ENCODE results near the gene RAPGEF2. TPM values are rescaled to one million over a fixed set of nuclear protein-coding genes. Genes with fewer than 3 reads are reported as not detected.
"Not testable (repeated sequence)": the region's sequence is repeated elsewhere in the genome, so short reads cannot be mapped to it uniquely, and the experiment has no call there.

Gene RAPGEF2
- total RNA-seq, 1 donor from 2014 or later, result 63.8 TPM

DNA sequence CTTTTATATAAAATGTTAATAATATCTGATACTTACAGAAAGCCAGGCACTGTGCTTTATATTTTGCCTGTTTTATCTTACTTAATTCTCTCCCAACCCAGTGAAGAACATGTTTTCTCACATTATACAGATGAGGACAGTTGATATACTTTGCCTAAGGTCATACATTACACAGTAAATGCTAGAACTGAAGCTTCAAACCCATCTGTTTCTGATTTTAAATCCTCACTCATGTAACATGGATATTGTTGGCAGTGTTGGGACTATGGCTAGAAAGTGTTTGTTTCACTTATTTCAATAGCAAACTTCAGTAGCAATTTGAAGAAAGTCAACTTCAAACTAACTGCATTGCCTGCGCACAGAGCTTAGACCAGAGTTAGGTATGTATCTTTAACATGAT, 57.4 kb downstream of the RAPGEF2 start:
- no peak for DNase-seq (ENCODE audit: low read depth in 2 of 2)

DNA sequence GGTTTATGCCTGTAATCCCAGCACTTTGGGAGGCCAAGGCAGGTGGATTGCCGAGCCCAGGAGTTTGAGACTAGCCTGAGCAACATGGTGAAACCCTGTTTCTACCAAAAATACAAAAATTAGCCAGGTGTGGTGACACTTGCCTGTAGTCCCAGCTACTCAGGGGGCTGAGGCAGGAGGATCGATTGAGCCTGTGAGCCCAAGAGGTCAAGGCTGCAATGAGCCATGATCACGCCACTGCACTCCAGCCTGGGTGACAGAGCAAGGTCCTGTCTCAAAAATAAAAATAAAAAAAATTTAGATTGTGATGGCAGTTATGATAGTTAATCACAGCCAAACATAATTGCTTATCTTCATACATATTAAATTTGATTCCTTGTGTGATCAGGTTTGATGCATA, 58.6 kb downstream of the RAPGEF2 start:
- DNase-seq (ENCODE audit: low read depth in 2 of 2), result not testable (repeated sequence)

DNA sequence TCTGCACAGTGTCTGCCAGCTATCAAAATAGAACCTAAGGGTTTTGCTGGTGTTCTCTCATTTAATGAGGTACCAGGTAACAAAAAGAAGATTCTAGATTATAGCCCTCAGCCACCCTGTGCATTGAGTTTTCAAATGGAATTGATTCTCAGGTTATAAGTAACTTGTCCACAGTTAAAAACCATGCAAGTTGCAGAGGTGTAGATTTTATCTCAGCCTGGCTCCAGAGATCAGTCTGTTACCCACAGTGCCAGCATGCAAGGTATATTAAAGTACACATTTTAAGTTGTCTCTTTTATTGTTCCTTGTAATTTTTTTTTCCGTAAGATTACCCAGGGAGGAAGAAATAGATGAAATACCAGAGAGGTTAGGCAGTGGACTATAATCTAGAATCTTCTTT, 59.7 kb downstream of the RAPGEF2 start:
- no peak for DNase-seq (ENCODE audit: low read depth in 2 of 2)

DNA sequence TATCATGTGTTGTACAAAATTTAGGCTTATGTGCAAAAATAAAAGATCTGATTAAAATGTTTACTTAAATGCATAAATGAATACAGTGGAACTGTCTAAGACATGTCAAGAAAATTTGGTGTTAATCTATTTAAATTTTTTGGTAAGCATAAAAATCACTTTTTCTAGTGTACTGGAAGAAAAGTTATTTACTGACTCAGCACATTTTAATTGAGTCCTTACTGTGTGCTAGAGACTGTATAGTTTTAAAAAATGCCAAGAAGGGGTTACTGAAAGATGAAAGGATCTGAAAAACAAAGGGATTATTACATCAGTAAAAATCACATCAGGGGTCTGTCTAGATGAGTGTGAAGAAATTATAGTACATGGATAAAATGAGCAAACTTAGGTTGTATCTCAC, 60.6 kb downstream of the RAPGEF2 start:
- no peak for DNase-seq (ENCODE audit: low read depth in 2 of 2)

DNA sequence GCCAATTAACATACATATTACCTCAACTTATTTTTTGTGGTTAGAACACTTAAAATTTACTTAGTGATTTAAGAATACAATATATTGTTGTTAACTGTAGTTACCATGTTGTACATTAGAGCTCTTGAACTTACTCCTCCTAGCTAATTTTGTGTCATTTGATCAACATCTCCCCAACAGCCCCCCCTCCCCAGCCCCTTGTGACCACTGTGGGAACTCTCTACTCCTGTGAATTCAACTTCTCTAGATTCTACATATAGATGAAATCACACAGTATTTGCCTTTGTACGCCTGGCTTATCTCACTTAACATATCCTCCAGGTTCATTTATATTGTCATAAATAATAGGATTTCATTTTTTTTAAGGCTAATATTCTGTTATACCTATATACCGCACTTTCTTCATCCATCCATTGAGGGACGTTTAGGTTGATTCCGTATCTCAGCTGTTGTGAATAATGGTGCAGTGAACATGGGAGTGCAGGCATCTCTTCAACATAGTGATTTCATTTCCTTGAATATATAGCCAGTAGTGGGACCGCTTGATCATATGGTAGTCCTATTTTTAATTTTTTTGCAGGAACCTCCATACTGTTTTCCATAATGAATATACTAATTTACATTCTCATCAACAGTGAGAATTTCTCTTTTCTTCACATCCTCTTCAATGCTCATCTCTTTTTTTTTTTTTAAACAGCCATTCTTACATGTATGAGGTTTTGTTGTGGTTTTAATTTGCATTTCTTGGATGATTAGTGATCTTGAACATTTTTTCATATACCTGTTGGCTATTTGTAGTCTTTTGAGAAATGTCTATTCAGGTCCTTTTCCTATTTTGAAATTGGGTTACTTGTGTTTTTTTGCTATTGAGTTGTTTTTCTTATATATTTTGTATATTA, 66.8 kb downstream of the RAPGEF2 start:
- no peak for DNase-seq (ENCODE audit: low read depth in 2 of 2)

DNA sequence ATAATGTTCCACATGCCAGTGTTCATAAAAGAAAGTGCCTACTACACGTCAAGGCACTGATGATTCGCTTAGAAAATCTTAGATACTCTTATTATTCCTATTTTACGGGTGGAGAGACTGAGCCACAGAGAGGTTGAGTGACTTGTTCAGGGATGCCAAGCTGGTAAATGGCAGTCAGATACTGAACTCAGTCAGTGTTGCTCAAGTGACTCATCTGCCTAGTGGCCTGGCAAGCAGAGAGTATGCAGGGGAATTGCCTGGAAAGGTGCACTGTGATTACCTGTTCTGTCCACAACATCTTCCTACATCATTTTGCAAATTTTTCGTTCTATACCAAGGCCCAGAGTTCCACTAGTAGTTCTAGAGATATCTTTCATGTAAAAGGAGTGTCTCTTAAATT, 68.4 kb downstream of the RAPGEF2 start:
- DNase-seq (ENCODE audit: low read depth in 2 of 2), result peak in 1 of 2 donors; percentile 21

DNA sequence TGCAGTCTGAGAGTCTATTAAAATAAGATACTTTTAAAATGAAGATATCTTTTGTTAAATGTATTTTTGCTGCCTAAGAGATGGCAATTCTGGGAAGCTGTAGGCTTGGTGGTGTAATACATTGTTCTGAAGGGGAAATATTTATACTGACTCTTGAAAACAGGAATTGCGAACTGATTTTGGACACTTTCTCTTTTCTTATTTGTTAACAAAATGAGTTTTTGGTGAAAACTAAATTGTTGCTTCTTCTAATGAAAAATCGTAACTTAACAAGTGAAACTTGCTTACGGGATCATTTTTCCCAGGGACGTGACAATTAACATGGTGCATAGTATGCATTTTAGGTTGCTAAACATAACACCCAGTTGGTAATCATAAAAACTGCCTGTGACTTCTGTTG, 71.0 kb downstream of the RAPGEF2 start:
- DNase-seq (ENCODE audit: low read depth in 2 of 2), result no peak

DNA sequence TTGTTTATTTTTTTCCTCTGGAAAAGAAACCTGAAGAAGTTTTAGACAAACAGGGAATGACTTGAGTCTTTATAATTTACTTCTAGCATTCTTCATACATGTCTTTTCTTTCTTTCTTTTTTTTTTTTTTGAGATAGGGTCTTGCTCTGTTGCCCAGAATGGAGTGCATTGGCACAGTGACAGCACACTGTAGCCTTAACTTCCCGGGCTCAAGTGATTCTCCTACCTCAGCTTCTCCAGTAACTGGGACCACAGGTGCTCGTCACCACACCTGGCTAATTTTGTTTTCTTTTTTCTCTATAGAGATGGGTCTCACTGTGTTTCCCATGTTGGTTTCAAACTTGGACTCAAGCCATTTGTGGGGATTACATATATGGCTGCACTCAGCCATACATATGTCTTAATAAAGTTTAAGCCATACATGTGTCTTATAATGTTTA, 71.8 kb downstream of the RAPGEF2 start:
- no peak for DNase-seq (ENCODE audit: low read depth in 2 of 2)

DNA sequence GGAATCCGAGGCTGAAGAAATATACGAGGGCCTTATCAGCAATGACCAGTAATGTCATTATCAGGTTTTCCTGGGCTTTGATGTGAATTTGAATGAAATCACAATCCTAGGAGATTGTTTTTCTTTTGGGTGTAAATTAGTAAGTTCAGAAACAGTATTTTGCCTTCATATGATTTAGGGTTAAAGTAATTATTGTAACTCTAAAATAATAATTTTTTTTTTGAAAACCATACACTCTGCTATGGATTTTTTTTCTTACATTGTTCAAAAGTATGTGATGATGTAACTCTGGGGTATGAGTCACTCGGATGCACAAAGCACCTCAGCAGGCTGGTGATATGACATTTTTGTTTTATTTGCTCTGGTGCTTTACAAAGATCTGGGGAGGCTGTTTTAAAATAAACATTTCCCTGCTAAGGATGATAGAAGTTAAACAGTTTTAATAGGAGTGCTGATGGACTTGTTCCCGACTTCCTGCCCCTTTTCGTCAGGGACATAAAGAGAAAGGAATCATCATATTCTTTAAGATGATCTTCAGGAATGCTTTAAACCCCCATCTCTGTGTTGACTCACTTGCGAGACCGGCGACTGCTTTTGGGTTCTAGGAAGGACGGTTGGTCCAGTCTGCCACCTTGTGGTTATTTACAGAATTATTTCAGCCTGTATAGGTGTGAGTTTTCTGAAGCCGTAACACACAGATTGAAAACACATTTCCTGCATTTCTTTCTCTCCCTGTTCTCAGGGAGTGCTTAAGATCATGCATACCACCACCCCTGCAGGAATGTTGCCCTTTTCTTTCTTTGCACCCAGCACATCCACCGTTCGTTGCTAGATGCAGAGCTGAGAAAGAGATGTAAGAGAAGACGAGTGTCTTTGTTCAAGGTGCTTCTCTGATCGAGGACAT, 72.5 kb downstream of the RAPGEF2 start:
- peak; percentile 72 to 93 for DNase-seq (ENCODE audit: low read depth in 2 of 2)

DNA sequence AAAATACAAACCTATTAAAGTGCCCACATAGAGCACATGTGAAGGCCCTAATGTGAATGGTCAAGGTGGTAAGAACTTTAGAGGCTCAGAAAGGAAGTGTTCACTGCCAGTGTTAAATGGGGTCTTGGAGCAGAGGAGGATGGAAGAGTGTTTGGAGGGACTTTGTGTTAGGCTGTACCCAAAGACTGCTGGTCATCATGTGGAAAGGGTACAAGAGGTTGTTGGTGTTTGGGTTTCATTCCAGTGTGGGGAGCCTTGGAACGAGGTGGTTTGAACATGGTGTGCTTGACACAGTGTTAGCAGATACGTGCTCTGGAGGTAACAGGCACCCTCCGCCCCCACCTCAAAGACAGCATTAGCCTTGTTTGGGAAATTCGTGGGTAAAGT, 73.1 kb downstream of the RAPGEF2 start:
- DNase-seq (ENCODE audit: low read depth in 2 of 2), result no peak

DNA sequence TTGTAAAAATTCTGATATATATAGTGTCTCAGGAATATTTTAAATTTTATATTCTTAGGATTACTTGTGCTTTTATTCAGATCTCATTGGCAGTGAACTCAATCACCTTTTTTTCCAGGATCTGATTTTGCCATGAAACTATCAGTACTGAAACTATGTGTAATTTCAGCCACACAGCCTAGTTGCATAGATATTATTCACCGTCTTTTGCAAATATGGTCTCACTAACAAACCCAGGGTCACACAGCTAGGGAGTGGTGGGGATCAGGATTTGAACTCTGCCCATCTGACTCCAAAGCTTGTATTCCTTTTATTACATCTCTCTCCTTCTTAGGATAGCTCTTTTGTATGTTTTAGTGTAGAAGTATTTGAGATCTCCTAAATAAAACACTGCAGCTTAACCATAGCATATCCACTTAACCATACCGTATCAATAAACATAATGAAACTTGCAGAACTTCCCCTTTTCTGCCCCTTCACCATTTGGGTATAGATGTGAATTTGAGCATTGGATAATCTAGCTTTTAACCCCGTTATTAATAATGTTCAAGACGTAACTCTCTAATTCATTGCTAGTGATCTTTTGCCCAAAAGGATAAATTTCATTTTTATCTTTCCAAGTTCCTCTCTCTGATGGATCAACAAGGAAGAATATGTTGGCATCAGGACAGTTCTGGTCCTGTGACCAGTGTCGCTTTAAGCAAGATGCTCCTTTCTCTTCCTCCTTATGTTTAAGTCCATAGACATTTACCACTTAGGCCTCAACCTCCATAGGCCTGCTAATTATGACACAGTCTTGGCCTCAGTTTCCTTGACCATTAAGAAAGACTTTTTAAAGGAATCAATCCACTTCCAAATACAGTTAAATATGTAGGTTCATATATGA, 74.6 kb downstream of the RAPGEF2 start:
- no peak for DNase-seq (ENCODE audit: low read depth in 2 of 2)

DNA sequence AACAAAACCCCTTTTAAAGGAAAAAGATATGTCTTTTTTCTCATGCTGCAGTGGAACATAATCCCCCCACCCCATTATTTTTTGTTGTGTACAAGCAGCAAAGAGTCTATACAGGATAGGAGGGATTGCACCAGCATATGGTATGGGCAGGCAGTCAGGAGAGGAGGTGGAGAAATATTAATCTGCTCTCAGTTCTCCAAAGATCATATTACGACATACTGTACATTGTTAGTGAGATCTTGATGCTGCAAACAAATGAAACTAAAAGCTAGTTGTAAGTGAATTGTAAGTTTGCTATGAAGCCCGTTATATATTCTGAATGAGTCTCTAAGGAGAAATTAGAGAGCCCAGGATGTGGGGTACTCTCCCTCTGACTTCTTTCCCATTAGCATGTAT, 75.3 kb downstream of the RAPGEF2 start:
- DNase-seq (ENCODE audit: low read depth in 2 of 2), result no peak

DNA sequence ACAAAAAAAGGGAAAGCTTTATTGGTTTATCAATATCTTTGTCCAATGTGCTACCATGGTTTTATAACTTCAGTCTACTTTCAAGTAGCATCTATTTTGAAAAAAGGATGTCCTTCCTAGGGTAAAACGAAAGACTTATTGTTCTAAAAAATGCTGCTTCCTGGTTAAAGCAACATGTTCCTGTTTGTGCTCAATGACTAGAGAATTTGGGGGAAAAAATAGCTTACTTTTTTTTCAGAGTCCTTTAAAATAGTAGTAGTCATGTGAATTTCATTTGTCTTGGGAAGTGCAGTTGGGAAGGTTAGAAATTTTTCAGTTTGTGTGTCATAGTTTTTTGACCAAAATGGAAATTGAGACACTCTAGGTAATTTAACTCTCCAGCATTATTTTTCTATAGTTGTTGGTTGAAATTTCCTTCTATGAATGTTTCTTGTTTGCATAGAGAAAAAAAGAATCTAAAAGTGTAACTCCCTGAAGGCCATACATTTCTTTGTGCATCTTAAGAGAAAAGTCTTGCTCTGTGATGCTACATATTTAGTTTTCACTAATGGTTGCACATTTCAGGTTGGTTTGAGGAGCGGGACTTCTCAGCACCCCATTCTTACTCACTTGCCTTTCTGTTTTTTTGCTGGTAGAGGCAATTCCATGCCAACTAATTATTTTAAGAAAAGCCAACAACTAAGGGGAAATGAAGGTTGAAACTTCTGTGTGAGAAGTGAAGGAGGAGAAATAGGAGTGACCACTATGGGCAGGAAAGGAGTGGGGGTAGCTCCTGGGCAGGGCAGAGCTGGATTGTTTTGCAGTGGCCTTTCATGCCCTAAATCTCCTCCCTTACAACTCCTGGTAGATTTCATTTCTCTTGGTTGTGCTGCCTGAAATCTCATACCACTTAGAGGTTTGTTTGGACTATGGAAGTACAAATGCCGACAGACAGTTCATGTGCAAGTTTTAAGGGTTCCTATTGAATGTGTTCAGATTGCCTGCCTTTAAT, 76.4 kb downstream of the RAPGEF2 start:
- DNase-seq (ENCODE audit: low read depth in 2 of 2), result peak in 1 of 2 donors; percentile 31

DNA sequence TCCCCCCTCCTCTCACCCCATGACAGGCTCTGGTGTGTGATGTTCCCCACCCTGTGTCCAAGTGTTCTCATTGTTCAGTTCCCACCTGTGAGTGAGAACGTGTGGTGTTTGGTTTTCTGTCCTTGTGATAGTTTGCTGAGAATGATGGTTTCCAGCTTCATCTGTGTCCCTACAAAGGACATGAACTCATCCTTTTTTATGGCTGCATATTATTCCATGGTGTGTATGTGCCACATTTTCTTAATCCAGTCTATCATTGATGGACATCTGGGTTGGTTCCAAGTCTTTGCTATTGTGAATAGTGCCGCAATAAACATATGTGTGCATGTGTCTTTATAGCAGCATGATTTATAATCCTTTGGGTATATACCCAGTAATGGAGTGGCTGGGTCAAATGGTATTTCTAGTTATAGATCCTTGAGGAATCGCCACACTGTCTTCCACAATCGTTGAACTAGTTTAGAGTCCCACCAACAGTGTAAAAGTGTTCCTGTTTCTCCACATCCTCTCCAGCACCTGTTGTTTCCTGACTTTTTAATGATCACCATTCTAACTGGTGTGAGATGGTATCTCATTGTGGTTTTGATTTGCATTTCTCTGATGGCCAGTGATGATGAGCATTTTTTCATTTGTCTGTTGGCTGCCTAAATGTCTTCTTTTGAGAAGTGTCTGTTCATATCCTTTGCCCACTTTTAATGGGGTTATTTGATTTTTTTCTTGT, 81.2 kb downstream of the RAPGEF2 start:
- not testable (repeated sequence) for DNase-seq (ENCODE audit: low read depth in 2 of 2)

DNA sequence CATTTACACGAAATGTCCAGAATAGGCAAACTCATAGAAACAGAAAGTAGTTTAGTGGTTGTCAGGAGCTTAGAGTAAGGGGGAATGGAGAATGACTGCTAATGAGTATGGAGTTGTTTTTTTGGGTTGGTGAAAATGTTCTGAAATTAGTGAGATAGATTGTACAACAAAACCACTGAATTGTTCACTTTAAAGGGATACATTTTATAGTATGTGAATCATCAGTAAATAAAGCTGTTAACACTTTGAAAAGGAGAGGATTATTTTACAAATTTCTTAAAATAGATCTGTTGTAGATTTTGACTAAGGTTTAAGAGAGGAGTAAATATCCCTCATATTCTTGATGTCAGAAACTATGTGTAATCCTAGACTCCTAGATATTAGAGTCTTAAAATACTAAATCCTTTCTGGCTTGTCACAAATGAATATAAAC, 82.7 kb downstream of the RAPGEF2 start:
- no peak for DNase-seq (ENCODE audit: low read depth in 2 of 2)

DNA sequence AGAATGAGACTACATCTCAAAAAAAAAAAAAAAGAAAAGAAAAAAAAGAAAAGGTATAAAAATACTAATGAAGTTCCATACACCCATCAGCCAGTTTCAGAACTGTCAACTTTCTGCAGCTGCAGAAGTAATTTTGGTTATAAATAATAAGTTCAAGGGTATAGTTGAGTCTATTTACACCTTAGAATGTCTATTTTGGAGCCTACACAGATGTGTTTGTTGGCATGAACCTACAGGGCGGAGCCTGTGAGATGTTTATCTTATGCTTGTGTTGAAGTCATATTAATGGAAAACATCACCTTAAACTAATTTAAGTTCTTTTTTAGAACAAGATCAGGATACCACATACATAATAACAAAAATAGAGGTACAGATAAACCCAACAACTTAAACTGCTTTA, 85.8 kb downstream of the RAPGEF2 start:
- no peak for DNase-seq (ENCODE audit: low read depth in 2 of 2)

DNA sequence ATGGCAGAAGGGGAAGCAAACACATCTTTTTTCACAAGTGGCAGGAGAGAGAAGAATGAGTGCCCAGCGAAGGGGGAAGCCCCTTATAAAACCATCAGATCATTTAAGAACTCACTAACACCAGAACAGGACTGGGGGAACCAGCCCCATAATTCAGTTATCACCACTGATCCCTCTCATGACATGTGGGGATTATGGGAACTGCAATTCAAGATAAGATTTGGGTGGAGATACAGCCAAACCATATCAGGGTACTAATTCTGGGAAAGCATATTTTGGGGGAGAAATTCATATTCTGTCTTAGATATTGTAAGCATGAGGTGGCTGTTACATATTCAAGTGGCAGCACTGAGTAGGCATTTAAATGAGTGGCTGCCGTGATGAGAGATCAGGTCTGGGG, 87.8 kb downstream of the RAPGEF2 start:
- DNase-seq (ENCODE audit: low read depth in 2 of 2), result no peak

DNA sequence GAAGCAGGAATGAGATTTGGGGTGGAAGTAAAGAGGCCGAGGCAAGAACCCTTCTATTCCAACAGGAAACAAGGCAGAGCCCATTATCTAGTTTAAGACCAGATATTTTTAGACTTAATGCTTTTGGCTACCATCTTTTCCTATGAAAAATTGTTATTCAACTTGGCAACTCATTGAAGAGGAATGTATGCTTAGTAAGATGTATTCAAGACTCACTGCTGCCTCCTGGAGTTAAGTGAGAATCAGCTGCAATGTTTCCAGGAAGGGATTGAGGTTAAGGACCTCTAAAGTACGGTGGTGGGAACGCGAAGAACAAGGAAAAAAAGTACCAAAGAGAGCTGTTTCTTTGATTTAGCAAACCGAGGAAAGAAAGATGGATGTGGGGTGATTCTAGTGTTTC, 89.1 kb downstream of the RAPGEF2 start:
- DNase-seq (ENCODE audit: low read depth in 2 of 2), result peak in 1 of 2 donors; percentile 38

DNA sequence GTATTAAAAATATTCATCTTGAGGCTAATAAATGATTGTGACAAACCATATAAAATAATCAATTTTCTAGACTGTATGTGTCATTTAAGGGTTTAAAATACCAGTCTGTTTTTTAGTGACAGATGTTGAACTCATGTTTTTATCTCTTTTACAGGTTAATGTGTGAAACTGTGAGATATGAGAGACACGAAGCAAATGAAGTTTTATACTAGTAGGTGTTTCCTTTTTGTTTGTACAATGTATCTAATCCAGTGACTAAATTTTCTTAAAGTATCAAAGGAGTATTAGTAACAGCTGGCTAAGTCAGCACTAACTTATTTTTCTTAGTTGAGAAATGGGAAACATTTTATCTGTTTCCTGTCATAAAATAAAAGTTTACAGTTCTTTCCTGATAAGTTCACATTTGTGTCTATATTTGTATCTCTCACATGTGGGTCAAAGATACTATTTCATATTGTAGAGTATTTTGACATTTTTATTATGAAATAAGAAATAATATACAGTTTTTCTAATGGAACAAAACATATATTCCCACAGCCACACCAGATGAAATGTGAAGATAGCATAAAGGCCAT, 90.3 kb downstream of the RAPGEF2 start:
- peak in 1 of 2 donors; percentile 62 for DNase-seq (ENCODE audit: low read depth in 2 of 2)

All from dermis microvascular lymphatic vessel endothelial cell (primary cell).